ENCODE measurements around the gene SLC25A11.

The SLC25A11 gene

GRCh38 chr17:4901648-4902344 lies 38.0 kb downstream of the SLC25A11 start:
- Histone ChIP-seq H3K27ac (ENCODE audit: low read depth in 2 of 2, low read length in 2 of 2) (peak overlapping the region in 1 of 2 donors; percentile 43), H3K4me3 (ENCODE audit: low read length in 2 of 2) (no peak overlapping the region), H3K36me3 (ENCODE audit: control insufficient read depth in 2 of 2, insufficient read depth in 2 of 2, low read length in 2 of 2) (peaks cover 1 to 6% of the 10 kb centered on the region in 2 donors), H3K9ac (ENCODE audit: low read depth in 1 of 2, low read length in 2 of 2) (no peak overlapping the region), H3K27me3 (ENCODE audit: control insufficient read depth in 2 of 2, insufficient read depth in 2 of 2, low read length in 2 of 2) (peaks cover 4 to 13% of the 10 kb centered on the region in 2 donors), H3K9me3 (ENCODE audit: control insufficient read depth in 2 of 2, low read length in 2 of 2) (no peaks in the 10 kb centered on the region), H3K4me1 (ENCODE audit: control insufficient read depth in 2 of 2, insufficient read depth in 2 of 2, low read length in 2 of 2) (peaks cover 21 to 29% of the 10 kb centered on the region in 2 donors)

GRCh38 chr17:4901108-4901647 lies 38.7 kb downstream of the SLC25A11 start:
- Histone ChIP-seq H3K9me3 (ENCODE audit: control insufficient read depth in 2 of 2, low read length in 2 of 2) (no peaks in the 10 kb centered on the region), H3K27me3 (ENCODE audit: control insufficient read depth in 2 of 2, insufficient read depth in 2 of 2, low read length in 2 of 2) (peaks cover 4 to 13% of the 10 kb centered on the region in 2 donors), H3K4me1 (ENCODE audit: control insufficient read depth in 2 of 2, insufficient read depth in 2 of 2, low read length in 2 of 2) (peaks cover 21 to 29% of the 10 kb centered on the region in 2 donors), H3K4me3 (ENCODE audit: low read length in 2 of 2) (peak overlapping the region in 1 of 2 donors; percentile 80), H3K9ac (ENCODE audit: low read depth in 1 of 2, low read length in 2 of 2) (no peak overlapping the region), H3K27ac (ENCODE audit: low read depth in 2 of 2, low read length in 2 of 2) (peak overlapping the region in 1 of 2 donors; percentile 1), H3K36me3 (ENCODE audit: control insufficient read depth in 2 of 2, insufficient read depth in 2 of 2, low read length in 2 of 2) (peaks cover 7 to 12% of the 10 kb centered on the region in 2 donors)

GRCh38 chr17:4900231-4901107 lies 39.4 kb downstream of the SLC25A11 start:
- peak overlapping the region in 1 of 2 donors; percentile 1 for H3K27ac ChIP-seq (ENCODE audit: low read depth in 2 of 2, low read length in 2 of 2)
- peaks cover 4 to 13% of the 10 kb centered on the region in 2 donors for H3K27me3 ChIP-seq (ENCODE audit: control insufficient read depth in 2 of 2, insufficient read depth in 2 of 2, low read length in 2 of 2)
- no peaks in the 10 kb centered on the region for H3K9me3 ChIP-seq (ENCODE audit: control insufficient read depth in 2 of 2, low read length in 2 of 2)
- H3K4me3 ChIP-seq (ENCODE audit: low read length in 2 of 2): peak overlapping the region; percentile 69 to 80
- H3K4me1 ChIP-seq (ENCODE audit: control insufficient read depth in 2 of 2, insufficient read depth in 2 of 2, low read length in 2 of 2): peaks cover 21 to 29% of the 10 kb centered on the region in 2 donors
- no peak overlapping the region for H3K9ac ChIP-seq (ENCODE audit: low read depth in 1 of 2, low read length in 2 of 2)
- H3K36me3 ChIP-seq (ENCODE audit: control insufficient read depth in 2 of 2, insufficient read depth in 2 of 2, low read length in 2 of 2): peaks cover 15 to 19% of the 10 kb centered on the region in 2 donors

- Histone ChIP-seq H3K9me3 (ENCODE audit: control insufficient read depth in 2 of 2, low read length in 2 of 2) (no peaks in the 10 kb centered on the region), H3K27me3 (ENCODE audit: control insufficient read depth in 2 of 2, insufficient read depth in 2 of 2, low read length in 2 of 2) (peaks cover 4 to 9% of the 10 kb centered on the region in 2 donors), H3K36me3 (ENCODE audit: control insufficient read depth in 2 of 2, insufficient read depth in 2 of 2, low read length in 2 of 2) (peaks cover 23 to 28% of the 10 kb centered on the region in 2 donors), H3K9ac (ENCODE audit: low read depth in 1 of 2, low read length in 2 of 2) (peak within 1 kb of the TSS; percentile 72 to 74), H3K4me3 (ENCODE audit: low read length in 2 of 2) (peak within 1 kb of the TSS; percentile 69 to 80), H3K4me1 (ENCODE audit: control insufficient read depth in 2 of 2, insufficient read depth in 2 of 2, low read length in 2 of 2) (peaks cover 21 to 29% of the 10 kb centered on the region in 2 donors), H3K27ac (ENCODE audit: low read depth in 2 of 2, low read length in 2 of 2) (peak within 1 kb of the TSS in 1 of 2 donors; percentile 1)
Measured at GRCh38 chr17:4899341-4900230, 40.3 kb downstream of the SLC25A11 start, which contains the start of gene C17orf107. TSS of gene C17orf107 (plus strand) at chr17:4899536. CDS start at chr17:4899763, 227 bp downstream.

- Histone ChIP-seq H3K27me3 (ENCODE audit: control insufficient read depth in 2 of 2, insufficient read depth in 2 of 2, low read length in 2 of 2) (peaks cover 4 to 5% of the 10 kb centered on the region in 2 donors), H3K36me3 (ENCODE audit: control insufficient read depth in 2 of 2, insufficient read depth in 2 of 2, low read length in 2 of 2) (peaks cover 30 to 34% of the 10 kb centered on the region in 2 donors), H3K9me3 (ENCODE audit: control insufficient read depth in 2 of 2, low read length in 2 of 2) (no peaks in the 10 kb centered on the region), H3K4me1 (ENCODE audit: control insufficient read depth in 2 of 2, insufficient read depth in 2 of 2, low read length in 2 of 2) (peaks cover 21 to 29% of the 10 kb centered on the region in 2 donors), H3K27ac (ENCODE audit: low read depth in 2 of 2, low read length in 2 of 2) (no peak overlapping the region), H3K4me3 (ENCODE audit: low read length in 2 of 2) (peak overlapping the region; percentile 69 to 80), H3K9ac (ENCODE audit: low read depth in 1 of 2, low read length in 2 of 2) (peak overlapping the region; percentile 28 to 72)
Measured at GRCh38 chr17:4898927-4899326, 40.9 kb downstream of the SLC25A11 start.

GRCh38 chr17:4898351-4898750 lies 41.5 kb downstream of the SLC25A11 start:
- no peaks in the 10 kb centered on the region for H3K9me3 ChIP-seq (ENCODE audit: control insufficient read depth in 2 of 2, low read length in 2 of 2)
- H3K4me3 ChIP-seq (ENCODE audit: low read length in 2 of 2): peak overlapping the region in 1 of 2 donors; percentile 7
- peaks cover 4 to 5% of the 10 kb centered on the region in 2 donors for H3K27me3 ChIP-seq (ENCODE audit: control insufficient read depth in 2 of 2, insufficient read depth in 2 of 2, low read length in 2 of 2)
- H3K4me1 ChIP-seq (ENCODE audit: control insufficient read depth in 2 of 2, insufficient read depth in 2 of 2, low read length in 2 of 2): peaks cover 18 to 27% of the 10 kb centered on the region in 2 donors
- no peak overlapping the region for H3K27ac ChIP-seq (ENCODE audit: low read depth in 2 of 2, low read length in 2 of 2)
- H3K9ac ChIP-seq (ENCODE audit: low read depth in 1 of 2, low read length in 2 of 2): no peak overlapping the region
- peaks cover 36 to 40% of the 10 kb centered on the region in 2 donors for H3K36me3 ChIP-seq (ENCODE audit: control insufficient read depth in 2 of 2, insufficient read depth in 2 of 2, low read length in 2 of 2)

- Histone ChIP-seq H3K36me3 (ENCODE audit: control insufficient read depth in 2 of 2, insufficient read depth in 2 of 2, low read length in 2 of 2) (peaks cover 41 to 46% of the 10 kb centered on the region in 2 donors), H3K4me1 (ENCODE audit: control insufficient read depth in 2 of 2, insufficient read depth in 2 of 2, low read length in 2 of 2) (peaks cover 17 to 21% of the 10 kb centered on the region in 2 donors), H3K4me3 (ENCODE audit: low read length in 2 of 2) (no peak overlapping the region), H3K9me3 (ENCODE audit: control insufficient read depth in 2 of 2, low read length in 2 of 2) (no peaks in the 10 kb centered on the region), H3K9ac (ENCODE audit: low read depth in 1 of 2, low read length in 2 of 2) (no peak overlapping the region), H3K27me3 (ENCODE audit: control insufficient read depth in 2 of 2, insufficient read depth in 2 of 2, low read length in 2 of 2) (peaks cover 4 to 5% of the 10 kb centered on the region in 2 donors), H3K27ac (ENCODE audit: low read depth in 2 of 2, low read length in 2 of 2) (no peak overlapping the region)
Measured at GRCh38 chr17:4897785-4898184, 42.1 kb downstream of the SLC25A11 start.

GRCh38 chr17:4897198-4897687 lies 42.6 kb downstream of the SLC25A11 start:
- Histone ChIP-seq H3K27me3 (ENCODE audit: control insufficient read depth in 2 of 2, insufficient read depth in 2 of 2, low read length in 2 of 2) (peaks cover 4 to 5% of the 10 kb centered on the region in 2 donors), H3K36me3 (ENCODE audit: control insufficient read depth in 2 of 2, insufficient read depth in 2 of 2, low read length in 2 of 2) (peaks cover 44 to 50% of the 10 kb centered on the region in 2 donors), H3K9me3 (ENCODE audit: control insufficient read depth in 2 of 2, low read length in 2 of 2) (no peaks in the 10 kb centered on the region)

More at GRCh38 chr17:4897198-4897687, 42.6 kb downstream of the SLC25A11 start:
- Histone ChIP-seq H3K27ac (ENCODE audit: low read depth in 2 of 2, low read length in 2 of 2) (no peak overlapping the region), H3K9ac (ENCODE audit: low read depth in 1 of 2, low read length in 2 of 2) (no peak overlapping the region), H3K4me3 (ENCODE audit: low read length in 2 of 2) (no peak overlapping the region), H3K4me1 (ENCODE audit: control insufficient read depth in 2 of 2, insufficient read depth in 2 of 2, low read length in 2 of 2) (peaks cover 15 to 17% of the 10 kb centered on the region in 2 donors)
